ENCODE measurements around the gene MAP9. TPM values are rescaled to one million over a fixed set of nuclear protein-coding genes. Genes with fewer than 3 reads are reported as not detected.

Gene MAP9
- total RNA-seq, 1 experiment from 2014 or later, result 10.3 TPM

DNA sequence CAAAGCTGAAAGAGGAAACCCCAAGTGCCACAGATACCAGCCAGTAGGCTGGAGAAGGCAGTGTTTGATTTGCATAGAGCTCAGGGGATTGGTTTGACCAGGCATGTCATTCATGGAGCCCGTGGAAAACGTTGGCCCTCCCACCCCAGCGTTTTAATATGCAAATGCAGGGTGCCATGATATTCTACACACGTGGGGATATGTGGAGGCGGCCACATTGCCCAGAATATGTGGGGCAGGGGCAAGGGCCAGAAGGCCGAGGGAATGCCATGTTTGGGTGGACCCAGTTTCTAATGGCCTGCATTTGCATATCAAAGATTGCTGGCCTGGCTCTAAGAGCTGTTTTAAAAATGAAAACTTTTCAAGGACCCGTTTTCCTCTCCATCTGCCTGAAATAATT is 71.1 kb downstream of the MAP9 start:
- no peak overlapping the region for H3K27ac Mint-ChIP-seq (ENCODE audit: unreplicated experiment)
- no TSS peak for BruUV-seq (replicated peaks)
- TF ChIP-seq, protein P1, sequence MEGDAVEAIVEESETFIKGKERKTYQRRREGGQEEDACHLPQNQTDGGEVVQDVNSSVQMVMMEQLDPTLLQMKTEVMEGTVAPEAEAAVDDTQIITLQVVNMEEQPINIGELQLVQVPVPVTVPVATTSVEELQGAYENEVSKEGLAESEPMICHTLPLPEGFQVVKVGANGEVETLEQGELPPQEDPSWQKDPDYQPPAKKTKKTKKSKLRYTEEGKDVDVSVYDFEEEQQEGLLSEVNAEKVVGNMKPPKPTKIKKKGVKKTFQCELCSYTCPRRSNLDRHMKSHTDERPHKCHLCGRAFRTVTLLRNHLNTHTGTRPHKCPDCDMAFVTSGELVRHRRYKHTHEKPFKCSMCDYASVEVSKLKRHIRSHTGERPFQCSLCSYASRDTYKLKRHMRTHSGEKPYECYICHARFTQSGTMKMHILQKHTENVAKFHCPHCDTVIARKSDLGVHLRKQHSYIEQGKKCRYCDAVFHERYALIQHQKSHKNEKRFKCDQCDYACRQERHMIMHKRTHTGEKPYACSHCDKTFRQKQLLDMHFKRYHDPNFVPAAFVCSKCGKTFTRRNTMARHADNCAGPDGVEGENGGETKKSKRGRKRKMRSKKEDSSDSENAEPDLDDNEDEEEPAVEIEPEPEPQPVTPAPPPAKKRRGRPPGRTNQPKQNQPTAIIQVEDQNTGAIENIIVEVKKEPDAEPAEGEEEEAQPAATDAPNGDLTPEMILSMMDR (IDR thresholded peaks at IDR 0.05; ENCODE audit: unreplicated experiment), result no peak
- H3K9me3 Mint-ChIP-seq (ENCODE audit: low read depth, unreplicated experiment), result no peaks in the 10 kb centered on the region
- no peak for DNase-seq
- intact Hi-C loops (cut with micrococcal nuclease; ENCODE audit: unreplicated experiment), result no loop called here
- H3K4me3 Mint-ChIP-seq (ENCODE audit: low read depth, unreplicated experiment), result no peak overlapping the region
- H3K36me3 Mint-ChIP-seq (ENCODE audit: insufficient read depth, unreplicated experiment), result no peaks in the 10 kb centered on the region
- CTCF ChIA-PET, result no interaction called here
- no peaks in the 10 kb centered on the region for H3K27me3 Mint-ChIP-seq (ENCODE audit: unreplicated experiment)
- H3K4me1 Mint-ChIP-seq (ENCODE audit: low read depth, unreplicated experiment), result no peaks in the 10 kb centered on the region

DNA sequence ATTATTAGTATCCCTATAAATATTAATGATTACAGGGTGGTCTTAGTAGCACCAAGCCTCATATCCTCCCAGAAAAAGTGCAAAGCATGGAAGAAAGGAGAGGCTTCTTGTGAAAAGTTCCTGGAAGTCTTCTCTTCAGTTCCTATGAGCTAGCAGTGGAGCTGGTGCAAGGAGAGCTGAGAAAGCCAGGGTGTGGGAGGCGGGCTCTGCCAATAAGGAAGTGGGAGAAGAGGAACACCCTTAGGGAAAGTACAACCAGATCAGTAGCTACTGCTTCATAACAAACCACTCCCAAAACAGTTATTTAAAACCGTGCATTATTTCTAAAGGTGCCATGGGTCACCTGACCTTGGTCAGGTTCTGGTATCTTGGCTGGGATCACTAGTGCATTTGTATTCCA is 72.4 kb downstream of the MAP9 start:
- no peaks in the 10 kb centered on the region for H3K27me3 Mint-ChIP-seq (ENCODE audit: unreplicated experiment)
- no peaks in the 10 kb centered on the region for H3K36me3 Mint-ChIP-seq (ENCODE audit: insufficient read depth, unreplicated experiment)
- CTCF ChIA-PET, result no interaction called here
- H3K27ac Mint-ChIP-seq (ENCODE audit: unreplicated experiment), result no peak overlapping the region
- BruUV-seq (replicated peaks), result no TSS peak
- TF ChIP-seq, protein P1 (IDR thresholded peaks at IDR 0.05; ENCODE audit: unreplicated experiment), result no peak
- intact Hi-C loops (cut with micrococcal nuclease; ENCODE audit: unreplicated experiment), result no loop called here
- DNase-seq, result peak; percentile 7
- no peak overlapping the region for H3K4me3 Mint-ChIP-seq (ENCODE audit: low read depth, unreplicated experiment)
- no peaks in the 10 kb centered on the region for H3K4me1 Mint-ChIP-seq (ENCODE audit: low read depth, unreplicated experiment)
- peaks cover under 1% of the 10 kb centered on the region for H3K9me3 Mint-ChIP-seq (ENCODE audit: low read depth, unreplicated experiment)

DNA sequence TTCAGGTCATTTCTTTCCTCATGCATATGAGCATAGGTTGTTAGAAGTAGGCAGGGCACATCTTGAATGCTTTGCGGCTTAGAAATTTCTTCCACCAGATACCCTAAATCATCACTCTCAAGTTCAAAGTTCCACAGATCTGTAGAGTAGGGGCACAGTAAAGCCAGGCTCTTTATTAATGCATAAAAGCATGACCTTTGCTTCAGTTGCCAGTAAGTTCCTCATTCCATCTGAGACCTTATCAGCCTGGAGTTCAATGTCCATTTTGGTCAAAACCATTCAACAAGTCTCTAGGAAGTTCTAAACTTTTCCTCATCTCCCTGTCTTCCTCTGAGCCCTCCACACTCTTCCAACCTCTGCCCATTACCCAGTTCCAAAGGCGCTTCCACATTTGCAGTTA is 77.7 kb downstream of the MAP9 start:
- Mint-ChIP-seq H3K36me3 (ENCODE audit: insufficient read depth, unreplicated experiment) (no peaks in the 10 kb centered on the region), H3K9me3 (ENCODE audit: low read depth, unreplicated experiment) (peaks cover 3% of the 10 kb centered on the region), H3K4me1 (ENCODE audit: low read depth, unreplicated experiment) (no peaks in the 10 kb centered on the region), H3K27ac (ENCODE audit: unreplicated experiment) (no peak overlapping the region), H3K4me3 (ENCODE audit: low read depth, unreplicated experiment) (no peak overlapping the region), H3K27me3 (ENCODE audit: unreplicated experiment) (no peaks in the 10 kb centered on the region)
- DNase-seq, result no peak
- intact Hi-C loops (cut with micrococcal nuclease; ENCODE audit: unreplicated experiment), result no loop called here
- TF ChIP-seq, protein P1 (IDR thresholded peaks at IDR 0.05; ENCODE audit: unreplicated experiment), result no peak
- BruUV-seq (replicated peaks), result no TSS peak
- CTCF ChIA-PET, result no interaction called here

Other genes with a start within 250 kb of the MAP9 start
- gene NPY2R, start 168.3 kb downstream of the MAP9 start, total RNA-seq (2022), result not detected in 2 replicates